ENCODE results near the gene SLAIN2. TPM values are rescaled to one million over a fixed set of nuclear protein-coding genes. Genes with fewer than 3 reads are reported as not detected.

SLAIN2 gene
- total RNA-seq, 1 experiment from 2014 or later = 44.8 TPM

GRCh38 chr4:48296365-48296764 lies 45.0 kb upstream of the SLAIN2 start:
- H3K4me1 Mint-ChIP-seq (ENCODE audit: low read depth, unreplicated experiment) = no peaks in the 10 kb centered on the region
- TF ChIP-seq, protein P1, sequence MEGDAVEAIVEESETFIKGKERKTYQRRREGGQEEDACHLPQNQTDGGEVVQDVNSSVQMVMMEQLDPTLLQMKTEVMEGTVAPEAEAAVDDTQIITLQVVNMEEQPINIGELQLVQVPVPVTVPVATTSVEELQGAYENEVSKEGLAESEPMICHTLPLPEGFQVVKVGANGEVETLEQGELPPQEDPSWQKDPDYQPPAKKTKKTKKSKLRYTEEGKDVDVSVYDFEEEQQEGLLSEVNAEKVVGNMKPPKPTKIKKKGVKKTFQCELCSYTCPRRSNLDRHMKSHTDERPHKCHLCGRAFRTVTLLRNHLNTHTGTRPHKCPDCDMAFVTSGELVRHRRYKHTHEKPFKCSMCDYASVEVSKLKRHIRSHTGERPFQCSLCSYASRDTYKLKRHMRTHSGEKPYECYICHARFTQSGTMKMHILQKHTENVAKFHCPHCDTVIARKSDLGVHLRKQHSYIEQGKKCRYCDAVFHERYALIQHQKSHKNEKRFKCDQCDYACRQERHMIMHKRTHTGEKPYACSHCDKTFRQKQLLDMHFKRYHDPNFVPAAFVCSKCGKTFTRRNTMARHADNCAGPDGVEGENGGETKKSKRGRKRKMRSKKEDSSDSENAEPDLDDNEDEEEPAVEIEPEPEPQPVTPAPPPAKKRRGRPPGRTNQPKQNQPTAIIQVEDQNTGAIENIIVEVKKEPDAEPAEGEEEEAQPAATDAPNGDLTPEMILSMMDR (IDR thresholded peaks at IDR 0.05; ENCODE audit: insufficient read depth in 1 of 2, low read depth in 1 of 2, low read length in 1 of 2, severe bottlenecking in 1 of 2, unreplicated experiment in 1 of 2) = no peak
- Histone ChIP-seq H3K4me3 (ENCODE audit: low read depth, low read length) (no peak overlapping the region), H3K27me3 (replicated peaks; ENCODE audit: control insufficient read depth, insufficient read depth, low read length) (no peaks in the 10 kb centered on the region), H3K36me3 (ENCODE audit: control insufficient read depth, insufficient read depth, low read length) (no peaks in the 10 kb centered on the region), H3K9me3 (no peaks in the 10 kb centered on the region), H3K4me1 (no peaks in the 10 kb centered on the region)
- BruUV-seq (replicated peaks) = no TSS peak
- H3K9me3 Mint-ChIP-seq (ENCODE audit: unreplicated experiment) = no peaks in the 10 kb centered on the region
- CTCF ChIA-PET = interaction anchor here (1.4 kb wide), 1 partner anchor 21 kb away, joined by 5 read pairs; no protein-coding TSS in a partner anchor
- H3K27me3 Mint-ChIP-seq (ENCODE audit: insufficient read depth, unreplicated experiment) = peaks cover under 1% of the 10 kb centered on the region
- no peaks in the 10 kb centered on the region for H3K36me3 Mint-ChIP-seq (ENCODE audit: insufficient read depth, unreplicated experiment)
- POLR2A ChIA-PET = no interaction called here
- H3K4me3 Mint-ChIP-seq (ENCODE audit: unreplicated experiment) = no peak overlapping the region
- no peak overlapping the region for H3K27ac Mint-ChIP-seq (ENCODE audit: unreplicated experiment)
- DNase-seq = no peak
- intact Hi-C loops (cut with micrococcal nuclease; ENCODE audit: unreplicated experiment) = no loop called here

- Histone ChIP-seq H3K9me3 (no peaks in the 10 kb centered on the region), H3K4me1 (no peaks in the 10 kb centered on the region), H3K27me3 (replicated peaks; ENCODE audit: control insufficient read depth, insufficient read depth, low read length) (no peaks in the 10 kb centered on the region), H3K4me3 (ENCODE audit: low read depth, low read length) (no peak overlapping the region), H3K36me3 (ENCODE audit: control insufficient read depth, insufficient read depth, low read length) (no peaks in the 10 kb centered on the region)
- Mint-ChIP-seq H3K4me3 (ENCODE audit: unreplicated experiment) (no peak overlapping the region), H3K27ac (ENCODE audit: unreplicated experiment) (no peak overlapping the region), H3K27me3 (ENCODE audit: insufficient read depth, unreplicated experiment) (peaks cover 2% of the 10 kb centered on the region), H3K9me3 (ENCODE audit: unreplicated experiment) (no peaks in the 10 kb centered on the region), H3K36me3 (ENCODE audit: insufficient read depth, unreplicated experiment) (no peaks in the 10 kb centered on the region), H3K4me1 (ENCODE audit: low read depth, unreplicated experiment) (no peaks in the 10 kb centered on the region)
- CTCF ChIA-PET = no interaction called here
- intact Hi-C loops (cut with micrococcal nuclease; ENCODE audit: unreplicated experiment) = no loop called here
- no peak for DNase-seq
- BruUV-seq (replicated peaks) = no TSS peak
- POLR2A ChIA-PET = no interaction called here
- TF ChIP-seq, protein P1 (IDR thresholded peaks at IDR 0.05; ENCODE audit: insufficient read depth in 1 of 2, low read depth in 1 of 2, low read length in 1 of 2, severe bottlenecking in 1 of 2, unreplicated experiment in 1 of 2) = no peak
Measured at GRCh38 chr4:48297256-48297846, 44.0 kb upstream of the SLAIN2 start.

GRCh38 chr4:48299560-48299959 lies 41.8 kb upstream of the SLAIN2 start:
- TF ChIP-seq, protein P1 (IDR thresholded peaks at IDR 0.05; ENCODE audit: insufficient read depth in 1 of 2, low read depth in 1 of 2, low read length in 1 of 2, severe bottlenecking in 1 of 2, unreplicated experiment in 1 of 2) = no peak
- POLR2A ChIA-PET = no interaction called here
- Histone ChIP-seq H3K36me3 (ENCODE audit: control insufficient read depth, insufficient read depth, low read length) (no peaks in the 10 kb centered on the region), H3K4me3 (ENCODE audit: low read depth, low read length) (no peak overlapping the region), H3K27me3 (replicated peaks; ENCODE audit: control insufficient read depth, insufficient read depth, low read length) (no peaks in the 10 kb centered on the region), H3K4me1 (no peaks in the 10 kb centered on the region), H3K9me3 (no peaks in the 10 kb centered on the region)
- Mint-ChIP-seq H3K36me3 (ENCODE audit: insufficient read depth, unreplicated experiment) (no peaks in the 10 kb centered on the region), H3K27me3 (ENCODE audit: insufficient read depth, unreplicated experiment) (peaks cover 5% of the 10 kb centered on the region), H3K27ac (ENCODE audit: unreplicated experiment) (no peak overlapping the region), H3K9me3 (ENCODE audit: unreplicated experiment) (no peaks in the 10 kb centered on the region), H3K4me3 (ENCODE audit: unreplicated experiment) (no peak overlapping the region), H3K4me1 (ENCODE audit: low read depth, unreplicated experiment) (no peaks in the 10 kb centered on the region)
- intact Hi-C loops (cut with micrococcal nuclease; ENCODE audit: unreplicated experiment) = no loop called here
- no peak for DNase-seq
- BruUV-seq (replicated peaks) = no TSS peak
- CTCF ChIA-PET = no interaction called here

Data from Caco-2 (cell line).